ENCODE measurements around the gene PAN2.
A peak's percentile ranks its signal among the peaks of the same experiment; 100 is the strongest.
"Not testable (repeated sequence)": the region's sequence is repeated elsewhere in the genome, so short reads cannot be mapped to it uniquely, and the experiment has no call there.

Gene PAN2

DNA sequence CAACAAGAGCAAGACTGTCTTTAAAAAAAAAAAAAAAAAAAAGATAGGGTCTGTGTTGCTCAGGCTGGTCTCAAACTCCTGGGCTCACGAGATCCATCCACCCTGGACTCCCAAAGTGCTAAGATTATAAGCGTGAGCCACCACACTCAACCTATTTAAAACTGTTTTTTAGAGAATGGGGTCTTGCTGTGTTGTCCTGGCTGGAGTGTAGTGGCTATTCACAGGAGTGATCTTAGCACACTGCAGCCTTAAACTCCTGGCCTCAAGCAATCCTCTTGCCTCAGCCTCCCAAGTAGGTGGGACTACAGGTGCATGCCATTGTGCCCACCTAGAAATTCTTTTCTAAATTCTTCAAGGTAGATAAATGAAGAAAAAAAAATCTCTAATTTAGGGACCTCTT is 59.5 kb downstream of the PAN2 start:
- Histone ChIP-seq H3K9me3 (ENCODE audit: severe bottlenecking) (no peaks in the 10 kb centered on the region), H3K27me3 (ENCODE audit: insufficient read depth, low read depth, severe bottlenecking) (no peaks in the 10 kb centered on the region), H3K36me3 (peaks cover 90% of the 10 kb centered on the region), H3K4me3 (ENCODE audit: low read depth, low read length) (no peak overlapping the region), H3K27ac (no peak overlapping the region)
- TF ChIP-seq CTCF (IDR thresholded peaks at IDR 0.05; ENCODE audit: low read depth, low read length), result no peak
- no peak for DNase-seq

DNA sequence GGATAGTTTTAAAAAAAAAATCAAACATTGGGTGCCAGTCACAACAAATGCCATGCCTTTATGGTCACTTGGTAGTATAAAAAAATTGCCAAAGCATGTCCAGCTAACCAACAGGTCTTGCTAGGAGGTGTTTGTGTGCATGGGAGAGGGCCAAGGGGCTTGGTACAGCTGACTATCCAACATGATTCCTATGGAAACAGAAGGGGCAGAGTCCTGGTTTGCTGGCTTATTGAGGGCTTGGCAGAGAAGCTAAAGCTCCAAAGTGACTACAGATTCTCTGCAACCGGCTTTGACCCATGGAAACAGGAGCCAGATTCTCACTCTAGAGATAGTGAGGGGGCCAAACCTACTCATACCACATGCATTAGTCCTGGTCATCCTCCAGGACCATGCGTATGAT is 61.3 kb downstream of the PAN2 start:
- not testable (repeated sequence) for H3K4me3 ChIP-seq (ENCODE audit: low read depth, low read length); DNase-seq; H3K27me3 ChIP-seq (ENCODE audit: insufficient read depth, low read depth, severe bottlenecking); H3K27ac ChIP-seq; H3K9me3 ChIP-seq (ENCODE audit: severe bottlenecking)
- H3K36me3 ChIP-seq, result peaks cover 83% of the 10 kb centered on the region

DNA sequence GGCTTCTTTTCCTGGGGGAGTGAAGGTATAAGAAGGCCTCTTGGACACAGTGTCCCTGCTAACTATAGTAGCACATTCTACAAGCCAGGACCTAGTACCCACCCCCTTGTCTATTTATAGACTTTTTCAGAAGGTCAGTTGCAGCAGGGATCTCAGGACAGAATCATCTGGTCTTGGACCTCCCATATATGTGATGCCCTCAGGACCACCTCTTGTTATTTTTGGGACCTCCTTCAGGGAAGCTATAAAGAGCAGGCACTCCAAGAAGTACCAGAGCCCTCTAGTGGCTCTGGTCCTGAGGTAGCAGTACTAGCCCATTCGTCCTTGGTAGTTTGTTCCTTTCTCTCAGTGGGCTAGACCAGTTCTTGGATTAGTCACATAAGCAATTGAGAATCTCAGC is 62.8 kb downstream of the PAN2 start:
- Histone ChIP-seq H3K9me3 (ENCODE audit: severe bottlenecking) (peaks cover 2% of the 10 kb centered on the region), H3K36me3 (peaks cover 69% of the 10 kb centered on the region), H3K4me3 (ENCODE audit: low read depth, low read length) (no peak overlapping the region), H3K27me3 (ENCODE audit: insufficient read depth, low read depth, severe bottlenecking) (no peaks in the 10 kb centered on the region), H3K27ac (no peak overlapping the region)
- no peak for DNase-seq
- TF ChIP-seq CTCF (IDR thresholded peaks at IDR 0.05; ENCODE audit: low read depth, low read length), result peak; percentile 67

DNA sequence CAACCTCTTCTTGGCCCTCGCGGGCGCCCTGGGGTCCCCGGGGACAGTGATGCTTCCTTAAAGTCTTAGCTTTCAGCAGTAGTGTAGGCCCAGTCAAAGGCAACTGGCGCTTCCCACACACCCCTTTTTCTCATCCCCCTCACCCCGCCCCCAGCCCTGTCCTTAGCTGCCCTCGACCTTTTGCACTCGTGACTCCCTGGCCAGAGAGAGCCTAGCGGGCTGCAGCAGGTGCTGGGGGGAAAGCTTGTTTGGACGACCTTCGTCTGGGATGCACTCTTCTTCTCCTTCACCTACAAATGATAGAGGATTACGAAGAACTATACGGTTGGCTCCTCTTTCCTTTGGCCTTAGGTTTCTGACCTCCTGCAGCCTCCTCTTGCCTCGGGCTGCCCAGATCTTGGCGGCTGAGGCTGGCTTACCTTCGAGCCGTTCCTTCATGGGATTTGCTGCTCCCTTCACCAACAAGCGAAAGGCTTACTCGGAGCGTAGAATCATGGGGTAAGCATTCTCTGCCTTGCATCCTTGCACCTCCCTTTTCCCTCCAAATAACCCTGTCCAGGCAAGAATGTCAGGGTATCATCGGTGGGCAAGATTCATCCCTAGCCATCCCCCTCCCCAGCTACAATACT is 66.2 kb downstream of the PAN2 start:
- TF ChIP-seq CTCF (IDR thresholded peaks at IDR 0.05; ENCODE audit: low read depth, low read length), result no peak
- H3K27ac ChIP-seq, result peak overlapping the region; percentile 91
- no peaks in the 10 kb centered on the region for H3K27me3 ChIP-seq (ENCODE audit: insufficient read depth, low read depth, severe bottlenecking)
- peak; percentile 37 for DNase-seq
- H3K4me3 ChIP-seq (ENCODE audit: low read depth, low read length), result peak overlapping the region; percentile 87
- H3K36me3 ChIP-seq, result peaks cover 36% of the 10 kb centered on the region
- peaks cover 2% of the 10 kb centered on the region for H3K9me3 ChIP-seq (ENCODE audit: severe bottlenecking)

GRCh38 chr12:56266693-56267442 is 66.9 kb downstream of the PAN2 start, which contains the start of gene COQ10A:
Gene COQ10A (plus strand): TSS chr12:56266942. CDS start chr12:56267119, 177 bp downstream.
- Histone ChIP-seq H3K27me3 (ENCODE audit: insufficient read depth, low read depth, severe bottlenecking) (no peaks in the 10 kb centered on the region), H3K36me3 (peaks cover 34% of the 10 kb centered on the region), H3K27ac (peak within 1 kb of the TSS; percentile 91), H3K4me3 (ENCODE audit: low read depth, low read length) (peak within 1 kb of the TSS; percentile 87), H3K9me3 (ENCODE audit: severe bottlenecking) (peaks cover 2% of the 10 kb centered on the region)
- peak; percentile 81 for TF ChIP-seq CTCF (IDR thresholded peaks at IDR 0.05; ENCODE audit: low read depth, low read length)
- peak; percentile 92 for DNase-seq
